Measurements from ENCODE around the gene LYSMD3. TPM values are rescaled to one million over a fixed set of nuclear protein-coding genes. Genes with fewer than 3 reads are reported as not detected.
"Not testable (repeated sequence)": the region's sequence is repeated elsewhere in the genome, so short reads cannot be mapped to it uniquely, and the experiment has no call there.

LYSMD3 gene
- 12.3 and 13.6 TPM in 2 replicates for total RNA-seq

DNA sequence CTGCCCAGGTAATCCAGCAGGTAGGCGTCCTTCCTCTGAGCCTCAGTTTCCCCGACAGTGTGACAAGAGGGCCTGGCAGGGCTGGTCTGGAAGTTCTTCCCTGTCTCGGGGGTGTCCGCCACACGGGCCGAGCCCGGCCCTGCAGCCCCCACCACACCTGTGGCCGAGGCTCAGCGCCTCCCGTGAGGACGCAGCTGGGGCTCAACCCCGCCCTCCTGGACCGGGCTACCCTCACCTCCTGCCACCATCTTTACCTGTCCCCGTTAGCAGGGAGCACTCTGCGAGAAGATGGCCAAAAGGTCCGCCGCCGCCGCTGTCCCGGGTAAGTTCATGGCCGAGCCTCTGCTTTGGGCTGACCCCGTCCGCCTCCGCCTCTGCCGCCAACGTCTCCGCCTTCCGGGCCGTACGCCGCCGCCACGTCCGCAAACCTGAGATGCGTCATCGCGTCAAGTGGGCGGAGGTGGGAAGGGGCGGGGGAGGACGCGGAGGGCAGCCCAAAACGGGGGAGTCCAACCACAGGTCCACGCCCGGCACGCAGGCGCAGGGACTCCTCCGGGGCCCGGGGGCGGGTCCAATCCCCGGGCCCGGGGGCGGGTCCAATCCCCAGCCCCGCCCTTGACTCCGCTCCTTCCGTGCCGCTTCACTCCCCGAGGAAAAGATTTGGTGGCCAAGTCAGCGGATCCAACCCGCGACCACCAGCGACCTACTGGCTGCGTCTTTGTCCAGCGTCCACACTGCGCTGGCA lies at the start of gene LYSMD3:
Gene LYSMD3 (minus strand): TSS at position 391 of the 745 bp plus-strand sequence. CDS start 4,295 bp downstream, outside the sequence.
- Mint-ChIP-seq H3K9me3 (no peaks in the 10 kb centered on the region), H3K27me3 (ENCODE audit: insufficient read depth) (peaks cover 19% of the 10 kb centered on the region), H3K27ac (peak within 1 kb of the TSS; percentile 98), H3K36me3 (ENCODE audit: low read depth) (peaks cover 13% of the 10 kb centered on the region), H3K4me3 (peak within 1 kb of the TSS; percentile 99), H3K4me1 (ENCODE audit: low read depth) (peaks cover 42% of the 10 kb centered on the region)
- peak; percentile 94 for DNase-seq (ENCODE audit: low spot score)
- intact Hi-C loops (cut with micrococcal nuclease): loop anchor here (1.0 to 10.0 kb wide), 5 partner anchors 55 to 1802 kb away; partner anchors contain the start of genes CETN3, MBLAC2 and POLR3G

DNA sequence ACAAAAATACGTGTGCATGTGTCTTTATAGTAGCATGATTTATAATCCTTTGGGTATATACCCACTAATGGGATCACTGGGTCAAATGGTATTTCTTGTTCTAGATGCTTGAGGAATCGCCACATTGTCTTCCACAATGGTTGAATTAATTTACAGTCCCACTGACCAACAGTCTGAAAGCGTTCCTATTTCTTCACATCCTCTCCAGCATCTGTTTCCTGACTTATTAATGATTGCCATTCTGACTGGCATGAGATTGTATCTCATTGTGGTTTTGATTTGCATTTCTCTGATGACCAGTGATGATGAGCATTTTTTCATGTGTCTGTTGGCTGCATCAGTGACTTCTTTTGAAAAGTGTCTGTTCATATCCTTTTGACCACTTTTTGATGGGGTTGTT lies 47.2 kb upstream of the LYSMD3 start:
- H3K9me3 Mint-ChIP-seq; intact Hi-C loops (cut with micrococcal nuclease); H3K36me3 Mint-ChIP-seq (ENCODE audit: low read depth): not testable (repeated sequence)

DNA sequence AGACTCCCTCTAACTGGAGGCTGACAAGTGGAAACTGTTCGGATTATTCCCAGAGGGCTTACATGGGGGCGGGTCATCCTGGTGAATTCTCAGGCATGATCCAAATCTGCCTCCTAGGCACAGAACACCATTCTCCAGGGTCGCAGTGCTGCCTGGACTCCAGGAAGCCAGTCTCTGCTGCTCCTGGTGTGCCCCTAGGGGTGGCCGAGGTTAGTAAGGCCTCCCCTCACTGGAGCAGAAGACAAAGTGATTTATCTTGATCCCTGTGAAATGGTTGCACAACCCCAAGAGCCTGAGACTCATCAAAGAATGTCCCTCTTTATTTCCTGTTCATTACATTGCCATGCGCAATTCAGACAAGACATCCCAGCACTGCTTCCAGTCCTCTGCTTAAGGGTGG lies 46.3 kb upstream of the LYSMD3 start:
- Mint-ChIP-seq H3K9me3 (peaks cover 6% of the 10 kb centered on the region), H3K27ac (no peak overlapping the region), H3K27me3 (ENCODE audit: insufficient read depth) (peaks cover 5% of the 10 kb centered on the region), H3K36me3 (ENCODE audit: low read depth) (no peaks in the 10 kb centered on the region), H3K4me1 (ENCODE audit: low read depth) (no peaks in the 10 kb centered on the region), H3K4me3 (no peak overlapping the region)
- intact Hi-C loops (cut with micrococcal nuclease): no loop called here
- no peak for DNase-seq (ENCODE audit: low spot score)

More for the DNA sequence above, 47.2 kb upstream of the LYSMD3 start:
- not testable (repeated sequence) for H3K27ac Mint-ChIP-seq; H3K27me3 Mint-ChIP-seq (ENCODE audit: insufficient read depth); DNase-seq (ENCODE audit: low spot score); H3K4me3 Mint-ChIP-seq; H3K4me1 Mint-ChIP-seq (ENCODE audit: low read depth)

DNA sequence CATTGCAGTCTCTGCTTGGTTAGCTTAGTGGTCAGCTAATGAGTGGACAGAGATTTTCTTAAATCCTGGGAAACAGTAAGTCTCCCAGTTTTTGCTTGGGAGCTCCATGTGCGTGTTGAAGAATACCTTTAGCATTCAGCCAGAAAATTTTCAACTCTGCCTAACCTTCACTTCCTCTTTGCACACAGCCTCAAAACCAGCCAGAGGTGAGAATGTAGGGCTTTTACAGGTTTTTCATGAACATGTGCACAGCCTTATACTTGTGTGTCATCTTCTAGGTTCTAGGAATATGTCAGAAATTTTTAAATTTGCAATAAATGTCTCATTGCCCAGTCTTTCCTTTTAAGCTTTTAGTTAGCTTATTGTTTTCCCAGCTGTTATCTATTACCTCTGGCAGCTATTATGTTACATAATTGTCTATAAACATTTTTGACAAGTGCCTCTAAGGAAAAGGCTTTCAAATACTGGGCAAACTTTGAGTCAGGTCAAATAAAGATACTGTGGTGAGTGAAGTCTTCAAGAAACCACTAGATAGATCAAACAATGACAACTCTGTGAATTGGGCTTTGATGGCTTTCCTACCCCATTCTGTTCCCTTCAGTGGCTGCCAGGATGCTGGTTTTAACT lies 41.9 kb upstream of the LYSMD3 start:
- Mint-ChIP-seq H3K36me3 (ENCODE audit: low read depth) (no peaks in the 10 kb centered on the region), H3K27me3 (ENCODE audit: insufficient read depth) (peaks cover 2% of the 10 kb centered on the region), H3K4me3 (no peak overlapping the region), H3K27ac (no peak overlapping the region), H3K4me1 (ENCODE audit: low read depth) (no peaks in the 10 kb centered on the region), H3K9me3 (no peaks in the 10 kb centered on the region)
- DNase-seq (ENCODE audit: low spot score): no peak
- intact Hi-C loops (cut with micrococcal nuclease): no loop called here

DNA sequence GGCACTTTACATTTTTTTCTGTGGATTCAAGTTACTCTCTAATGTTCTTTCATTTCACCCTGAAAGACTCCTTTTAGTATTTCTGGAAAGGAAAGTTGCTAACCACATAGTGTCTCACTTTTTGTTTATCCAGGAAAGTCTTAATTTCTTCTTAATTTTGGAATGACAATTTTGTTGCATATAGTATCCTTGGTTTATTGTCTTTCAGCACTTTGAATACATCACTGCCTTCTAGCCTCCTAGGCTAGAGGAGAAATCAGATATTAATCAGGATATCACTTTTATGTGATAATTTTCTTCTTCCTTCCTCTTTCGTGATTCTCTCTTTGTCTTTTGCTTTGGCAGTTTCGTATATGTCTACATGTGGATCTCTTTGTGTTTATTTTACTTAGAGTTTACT lies 40.6 kb upstream of the LYSMD3 start:
- no peaks in the 10 kb centered on the region for H3K36me3 Mint-ChIP-seq (ENCODE audit: low read depth)
- H3K4me3 Mint-ChIP-seq: no peak overlapping the region
- H3K9me3 Mint-ChIP-seq: no peaks in the 10 kb centered on the region
- H3K27me3 Mint-ChIP-seq (ENCODE audit: insufficient read depth): peaks cover 3% of the 10 kb centered on the region
- H3K4me1 Mint-ChIP-seq (ENCODE audit: low read depth): no peaks in the 10 kb centered on the region
- no peak overlapping the region for H3K27ac Mint-ChIP-seq
- no peak for DNase-seq (ENCODE audit: low spot score)
- intact Hi-C loops (cut with micrococcal nuclease): no loop called here

DNA sequence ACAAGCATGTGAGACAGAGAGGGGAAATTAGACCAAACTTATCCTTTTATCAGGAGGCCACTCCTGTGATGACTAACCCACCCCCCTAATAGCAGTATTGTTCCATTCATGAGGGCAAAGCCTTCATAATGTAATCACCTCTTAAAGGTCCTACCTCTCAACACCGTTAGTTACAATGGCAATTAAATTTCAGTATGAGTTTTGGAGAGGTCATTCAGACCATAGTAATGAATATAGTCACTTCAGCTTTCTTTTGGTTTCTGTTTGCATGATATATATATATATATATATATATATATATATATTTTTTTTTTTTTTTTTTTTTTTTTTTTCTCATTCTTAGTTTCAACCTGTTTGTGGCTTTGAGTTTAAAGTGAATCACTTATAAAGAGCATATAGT lies 39.7 kb upstream of the LYSMD3 start:
- no peaks in the 10 kb centered on the region for H3K9me3 Mint-ChIP-seq
- no peak overlapping the region for H3K27ac Mint-ChIP-seq
- H3K27me3 Mint-ChIP-seq (ENCODE audit: insufficient read depth): peaks cover 5% of the 10 kb centered on the region
- intact Hi-C loops (cut with micrococcal nuclease): no loop called here
- no peaks in the 10 kb centered on the region for H3K36me3 Mint-ChIP-seq (ENCODE audit: low read depth)
- H3K4me3 Mint-ChIP-seq: no peak overlapping the region
- no peaks in the 10 kb centered on the region for H3K4me1 Mint-ChIP-seq (ENCODE audit: low read depth)
- no peak for DNase-seq (ENCODE audit: low spot score)

DNA sequence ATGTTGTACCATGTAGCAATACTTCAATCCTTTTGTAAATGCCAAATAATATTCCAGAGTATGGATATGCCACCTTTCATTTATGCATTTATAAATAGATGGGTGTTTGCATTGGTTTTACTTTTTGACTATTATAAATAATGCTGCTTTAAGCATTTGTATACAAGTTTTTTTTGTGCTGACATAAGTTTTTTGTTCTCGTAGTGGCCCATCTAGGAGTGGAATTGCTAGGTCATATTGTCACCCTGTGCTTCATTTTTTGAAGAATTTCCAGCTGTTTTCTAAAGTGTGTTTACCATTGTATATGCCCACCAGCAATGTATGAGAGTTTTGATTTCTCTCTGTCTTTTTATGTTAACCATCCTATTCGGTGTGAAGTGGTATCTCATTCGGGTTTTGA lies 36.1 kb upstream of the LYSMD3 start:
- peaks cover 28% of the 10 kb centered on the region for H3K27me3 Mint-ChIP-seq (ENCODE audit: insufficient read depth)
- no peak for DNase-seq (ENCODE audit: low spot score)
- no peak overlapping the region for H3K27ac Mint-ChIP-seq
- no peak overlapping the region for H3K4me3 Mint-ChIP-seq
- no peaks in the 10 kb centered on the region for H3K9me3 Mint-ChIP-seq
- H3K36me3 Mint-ChIP-seq (ENCODE audit: low read depth): no peaks in the 10 kb centered on the region
- intact Hi-C loops (cut with micrococcal nuclease): no loop called here
- no peaks in the 10 kb centered on the region for H3K4me1 Mint-ChIP-seq (ENCODE audit: low read depth)

DNA sequence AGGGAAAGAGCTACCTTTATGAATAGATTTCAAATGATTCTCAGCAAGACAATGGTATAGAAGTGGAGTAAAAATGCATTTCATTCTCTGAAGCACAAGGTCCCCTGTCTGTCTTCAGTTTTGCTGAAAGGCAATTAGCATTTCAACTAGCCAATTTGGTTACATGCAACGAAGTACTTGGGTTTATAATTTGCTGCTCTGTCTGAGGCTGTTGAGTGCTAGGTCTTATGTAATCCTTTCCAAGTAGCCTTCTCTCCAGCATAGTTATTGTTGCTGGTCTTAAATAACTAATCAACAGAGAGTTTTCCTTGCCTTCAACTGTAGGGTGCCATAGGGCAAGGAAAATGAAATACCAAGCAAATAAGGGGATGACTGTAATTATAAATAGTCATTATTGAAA lies 33.7 kb upstream of the LYSMD3 start:
- no peaks in the 10 kb centered on the region for H3K9me3 Mint-ChIP-seq
- H3K4me3 Mint-ChIP-seq: no peak overlapping the region
- no peaks in the 10 kb centered on the region for H3K36me3 Mint-ChIP-seq (ENCODE audit: low read depth)
- no peak overlapping the region for H3K27ac Mint-ChIP-seq
- peaks cover 46% of the 10 kb centered on the region for H3K27me3 Mint-ChIP-seq (ENCODE audit: insufficient read depth)
- intact Hi-C loops (cut with micrococcal nuclease): no loop called here
- H3K4me1 Mint-ChIP-seq (ENCODE audit: low read depth): peaks cover 3% of the 10 kb centered on the region
- no peak for DNase-seq (ENCODE audit: low spot score)

DNA sequence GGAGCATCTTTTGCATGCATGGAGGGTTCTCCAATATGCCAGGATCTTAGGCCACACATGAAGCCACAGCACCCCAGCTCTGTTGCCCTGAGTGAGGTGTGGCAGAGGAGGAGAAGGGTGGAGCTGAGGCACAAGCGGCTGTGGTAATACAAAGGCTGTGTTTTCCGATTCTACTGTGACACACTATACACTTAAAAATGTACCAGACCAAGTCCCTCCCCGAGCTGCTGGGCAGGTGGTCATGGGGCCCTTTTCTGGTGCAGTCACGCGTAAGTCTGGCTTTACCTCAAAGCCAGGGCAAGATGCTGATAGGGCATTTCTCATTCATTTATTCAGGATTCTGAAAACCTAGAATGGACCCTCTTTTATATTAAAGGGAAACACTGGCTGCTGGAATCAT lies 33.0 kb upstream of the LYSMD3 start:
- Mint-ChIP-seq H3K27me3 (ENCODE audit: insufficient read depth) (peaks cover 54% of the 10 kb centered on the region), H3K36me3 (ENCODE audit: low read depth) (no peaks in the 10 kb centered on the region), H3K9me3 (no peaks in the 10 kb centered on the region), H3K4me1 (ENCODE audit: low read depth) (peaks cover 6% of the 10 kb centered on the region), H3K27ac (no peak overlapping the region), H3K4me3 (no peak overlapping the region)
- DNase-seq (ENCODE audit: low spot score): no peak
- intact Hi-C loops (cut with micrococcal nuclease): no loop called here

DNA sequence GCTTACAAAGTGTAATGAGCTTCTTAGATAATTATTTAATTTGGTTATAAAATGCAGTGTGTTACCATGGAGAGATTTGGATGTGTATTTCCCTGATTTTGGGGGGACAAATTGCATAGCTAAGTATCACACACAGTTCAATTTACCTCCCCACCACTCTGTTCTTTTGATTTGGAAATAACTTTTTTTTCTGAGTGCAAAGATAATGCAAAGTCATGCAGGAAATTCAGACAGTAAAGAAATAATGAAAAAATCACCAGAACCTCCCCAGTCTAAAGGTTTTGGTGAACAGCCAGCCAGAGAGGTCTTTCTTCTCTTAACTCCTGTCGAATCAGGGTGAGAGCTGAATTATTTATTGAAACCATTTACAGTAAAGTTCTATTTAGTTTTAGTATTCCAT lies 32.4 kb upstream of the LYSMD3 start:
- no peak for DNase-seq (ENCODE audit: low spot score)
- no peak overlapping the region for H3K4me3 Mint-ChIP-seq
- H3K27me3 Mint-ChIP-seq (ENCODE audit: insufficient read depth): peaks cover 60% of the 10 kb centered on the region
- H3K4me1 Mint-ChIP-seq (ENCODE audit: low read depth): peaks cover 6% of the 10 kb centered on the region
- intact Hi-C loops (cut with micrococcal nuclease): no loop called here
- H3K27ac Mint-ChIP-seq: no peak overlapping the region
- H3K9me3 Mint-ChIP-seq: no peaks in the 10 kb centered on the region
- H3K36me3 Mint-ChIP-seq (ENCODE audit: low read depth): no peaks in the 10 kb centered on the region

DNA sequence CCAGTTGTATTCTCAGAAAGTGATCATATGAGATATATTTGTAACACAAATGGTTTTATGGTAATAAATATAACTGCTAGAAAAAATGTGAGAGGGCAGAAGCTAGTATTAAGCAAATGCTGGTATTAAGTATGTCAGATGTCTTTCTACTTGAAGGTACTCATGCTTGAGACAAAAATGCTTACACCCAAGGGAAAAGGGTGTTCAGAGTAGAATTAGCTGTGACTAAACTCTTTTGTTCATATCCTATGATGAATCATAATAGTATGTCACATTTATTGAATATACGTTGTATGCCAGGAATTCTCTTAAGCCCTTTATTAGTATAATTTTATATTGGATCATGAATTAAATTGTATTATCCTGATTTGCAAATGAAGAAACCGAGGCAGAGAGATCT lies 31.4 kb upstream of the LYSMD3 start:
- intact Hi-C loops (cut with micrococcal nuclease): no loop called here
- no peaks in the 10 kb centered on the region for H3K9me3 Mint-ChIP-seq
- H3K4me1 Mint-ChIP-seq (ENCODE audit: low read depth): peaks cover 6% of the 10 kb centered on the region
- H3K4me3 Mint-ChIP-seq: no peak overlapping the region
- H3K27me3 Mint-ChIP-seq (ENCODE audit: insufficient read depth): peaks cover 67% of the 10 kb centered on the region
- H3K36me3 Mint-ChIP-seq (ENCODE audit: low read depth): no peaks in the 10 kb centered on the region
- no peak overlapping the region for H3K27ac Mint-ChIP-seq
- no peak for DNase-seq (ENCODE audit: low spot score)

DNA sequence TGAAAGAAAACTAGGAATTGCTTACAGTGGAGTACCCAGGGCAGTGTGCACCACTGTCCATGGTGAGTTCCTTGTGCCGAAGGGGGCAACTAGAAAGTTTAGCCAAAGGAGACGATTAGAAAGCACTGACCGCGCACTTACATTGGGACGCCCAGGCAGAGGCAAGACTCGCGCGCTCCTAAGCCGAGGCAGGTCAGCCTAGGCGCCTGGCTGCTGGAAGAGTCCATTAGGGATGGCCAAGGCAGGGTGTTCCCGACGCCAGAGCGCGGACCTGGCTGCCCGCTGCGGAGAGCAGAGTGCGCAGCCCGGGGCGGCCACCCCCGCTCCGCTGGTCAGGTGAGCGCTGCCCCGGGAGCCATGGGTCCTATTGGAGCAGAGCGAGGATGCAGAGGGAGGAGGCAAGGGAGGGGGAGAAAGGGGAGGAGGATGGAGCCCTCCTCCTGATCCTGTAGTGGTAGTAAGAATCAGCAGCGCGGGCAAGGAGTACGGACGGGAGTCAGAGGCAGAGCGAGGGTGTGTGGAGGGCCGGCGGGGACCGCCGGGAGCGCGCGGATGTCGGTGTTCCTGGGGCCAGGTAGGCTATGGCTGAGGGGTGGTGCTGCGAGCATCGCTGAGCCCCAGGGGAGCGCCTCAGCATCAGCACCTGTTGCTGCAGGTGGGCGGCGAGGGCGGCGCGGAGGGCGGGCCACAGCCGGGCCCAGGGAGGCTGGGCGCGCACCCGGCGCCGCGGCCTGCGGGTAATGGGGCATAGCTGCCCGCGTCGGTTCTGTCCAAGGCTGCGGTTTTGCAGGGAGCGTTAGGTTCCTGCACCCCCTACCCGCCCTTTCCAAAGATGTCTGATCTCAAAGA lies 29.2 kb upstream of the LYSMD3 start, which contains the start of gene ADGRV1:
Gene ADGRV1 (plus strand): TSS at position 454 of the 849 bp plus-strand sequence. CDS start 99 bp downstream, at position 553.
- Mint-ChIP-seq H3K27me3 (ENCODE audit: insufficient read depth) (peaks cover 70% of the 10 kb centered on the region), H3K9me3 (no peaks in the 10 kb centered on the region), H3K36me3 (ENCODE audit: low read depth) (no peaks in the 10 kb centered on the region), H3K4me1 (ENCODE audit: low read depth) (peaks cover 6% of the 10 kb centered on the region), H3K4me3 (peak within 1 kb of the TSS; percentile 34), H3K27ac (no peak within 1 kb of the TSS)
- intact Hi-C loops (cut with micrococcal nuclease): loop anchor here (1.0 to 10.0 kb wide), 2 partner anchors 35 to 1674 kb away; partner anchors contain the start of gene MEF2C
- no peak for DNase-seq (ENCODE audit: low spot score)

All from activated T-helper 1 cell treated with anti-CD3 and anti-CD28 coated beads, Interleukin-12 subunit alpha, Interleukin-12 subunit beta, Interleukin-2, Interleukin-4 antibody, amounts not matched to agents 30 ng/mL and 10 ng/mL and 1 ng/mL, durations not matched to agents 14 hours and 24 hours and 36 hours (primary cell).